NOMO-1 (cell line): ENCODE measurements around the gene CFAP299.

Source experiments
- DNase-seq, 2 experiments: peaks; one replicate each; lab custom pipeline; 2025; ENCODE audit not compliant: unreplicated experiment in 2 of 2; lab: John Stamatoyannopoulos, UW

The CFAP299 gene

DNA sequence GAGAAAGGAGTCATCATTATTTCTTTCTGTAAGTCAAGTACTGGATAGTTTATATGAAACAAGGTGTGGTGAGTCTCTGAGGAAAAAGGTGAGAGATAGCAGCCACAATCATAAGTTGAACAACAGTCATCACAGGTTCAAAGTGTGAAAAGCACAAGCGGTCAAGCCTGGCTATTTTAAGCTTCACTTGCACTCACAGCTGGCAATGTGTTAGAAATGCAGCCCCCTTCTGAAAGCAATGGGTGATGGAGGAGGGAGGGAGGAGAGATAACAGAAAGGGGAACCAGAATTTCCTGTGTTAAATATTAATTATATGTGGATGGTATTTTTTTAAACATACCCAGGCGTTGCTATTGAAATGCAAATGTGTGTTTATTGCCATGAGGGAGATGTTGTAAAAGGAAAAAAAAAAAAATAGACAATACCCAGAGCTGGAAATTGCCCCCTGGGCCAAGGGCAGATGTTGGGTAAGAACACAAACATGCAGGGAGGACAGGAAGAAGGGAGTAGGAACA lies 668.1 kb downstream of the CFAP299 start:
- DNase-seq, result no peak

DNA sequence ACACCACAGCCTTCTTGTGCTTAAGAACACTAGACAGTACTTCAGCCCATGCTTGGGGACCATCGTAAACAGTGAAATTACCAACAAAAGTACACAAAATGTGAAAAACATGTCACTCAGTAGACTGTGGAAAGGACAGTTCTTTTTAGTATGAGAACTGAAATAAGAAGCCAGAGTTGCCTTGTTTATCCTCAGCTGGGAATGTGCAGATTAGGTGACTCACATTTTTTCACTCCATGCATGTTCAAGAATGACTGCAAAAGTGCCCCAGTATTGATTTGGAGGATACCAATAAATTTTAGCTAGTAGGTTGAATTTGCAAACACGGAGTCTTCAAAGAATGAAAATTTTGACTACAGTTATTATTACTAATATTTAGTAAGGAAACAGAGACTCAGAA lies 671.9 kb downstream of the CFAP299 start:
- no peak for DNase-seq
